SK-MEL-5 (cell line): ENCODE measurements around the gene SRRM3. TPM values are rescaled to one million over a fixed set of nuclear protein-coding genes. Genes with fewer than 3 reads are reported as not detected.
A peak's percentile ranks its signal among the peaks of the same experiment; 100 is the strongest.
"Not testable (repeated sequence)": the region's sequence is repeated elsewhere in the genome, so short reads cannot be mapped to it uniquely, and the experiment has no call there.

ENCODE experiments used
- DNase-seq: peaks from one replicate; pipeline ENCODE4 v3.0.0-alpha.2; 2016; ENCODE audit warnings: low read depth, low spot score
- in situ Hi-C: cut with HindIII; loops from 2 replicates; pipeline ENCODE4 v1.10.0; 2016; ENCODE audit warnings: low sequenced_read_pairs, high pct_unique_total_duplicates, low pct_unique_long_range_greater_than_20kb
- total RNA-seq: library from RNA; depleted of rRNA; stranded (reverse); fragments of >200 nt; shearing (Covaris generic); gene quantifications from 2 replicates; pipeline ENCODE4 v1.2.3, GENCODE V29; 2014

The SRRM3 gene
- total RNA-seq, 1 experiment from 2014 or later = 13.1 TPM

GRCh38 chr7:76182225-76182960 is 19.3 kb upstream of the SRRM3 start:
- DNase-seq = no peak
- in situ Hi-C loops = no loop called here

GRCh38 chr7:76185187-76185896 is 16.4 kb upstream of the SRRM3 start:
- in situ Hi-C loops = no loop called here
- no peak for DNase-seq

- no peak for DNase-seq
- in situ Hi-C loops = no loop called here
Measured at GRCh38 chr7:76187272-76187671, 14.4 kb upstream of the SRRM3 start.

GRCh38 chr7:76189276-76189675 is 12.4 kb upstream of the SRRM3 start:
- no peak for DNase-seq
- in situ Hi-C loops = no loop called here

GRCh38 chr7:76191783-76192240 is 9.9 kb upstream of the SRRM3 start:
- DNase-seq = peak; percentile 93
- in situ Hi-C loops = no loop called here

GRCh38 chr7:76193466-76193865 is 8.2 kb upstream of the SRRM3 start:
- in situ Hi-C loops = no loop called here

GRCh38 chr7:76193883-76194282 is 7.8 kb upstream of the SRRM3 start:
- in situ Hi-C loops = no loop called here
- DNase-seq = no peak

More at GRCh38 chr7:76193466-76193865, 8.2 kb upstream of the SRRM3 start:
- no peak for DNase-seq

GRCh38 chr7:76196786-76197185 is 4.9 kb upstream of the SRRM3 start:
- no peak for DNase-seq
- in situ Hi-C loops = no loop called here

GRCh38 chr7:76198202-76198601 is 3.5 kb upstream of the SRRM3 start:
- no peak for DNase-seq
- in situ Hi-C loops = no loop called here

GRCh38 chr7:76202666-76203030 is 952 bp downstream of the SRRM3 start:
- in situ Hi-C loops = no loop called here
- peak; percentile 51 for DNase-seq

- in situ Hi-C loops = no loop called here
- no peak for DNase-seq
Measured at GRCh38 chr7:76204147-76204546, 2.5 kb downstream of the SRRM3 start.

- in situ Hi-C loops = no loop called here
- no peak for DNase-seq
Measured at GRCh38 chr7:76206633-76207032, 4.9 kb downstream of the SRRM3 start.

- in situ Hi-C loops = no loop called here
- DNase-seq = no peak
Measured at GRCh38 chr7:76209310-76209709, 7.6 kb downstream of the SRRM3 start.

- DNase-seq = no peak
- in situ Hi-C loops = no loop called here
Measured at GRCh38 chr7:76211216-76211615, 9.5 kb downstream of the SRRM3 start.

- in situ Hi-C loops, DNase-seq: not testable (repeated sequence)
Measured at GRCh38 chr7:76215349-76215748, 13.7 kb downstream of the SRRM3 start.

GRCh38 chr7:76216381-76217082 is 14.8 kb downstream of the SRRM3 start:
- in situ Hi-C loops = no loop called here
- DNase-seq = no peak

GRCh38 chr7:76217942-76218566 is 16.4 kb downstream of the SRRM3 start:
- in situ Hi-C loops = no loop called here

More at GRCh38 chr7:76217942-76218566, 16.4 kb downstream of the SRRM3 start:
- DNase-seq = no peak
